Activated naive CD4-positive, alpha-beta T cell treated with anti-CD3 and anti-CD28 coated beads for 36 hours (primary cell): Measurements from ENCODE around the gene GLIS1. TPM values are rescaled to one million over a fixed set of nuclear protein-coding genes. Genes with fewer than 3 reads are reported as not detected.
A peak's percentile ranks its signal among the peaks of the same experiment; 100 is the strongest.

ENCODE experiments used
- CTCF ChIA-PET: fragments of 350-600 bp; sonication (Branson Sonifier 250); formaldehyde crosslinking; loops from one replicate; lab custom pipeline; 2021; ENCODE audit warnings: antibody characterized with exemption; lab: Charles Lee
- DNase-seq: peaks from one replicate; pipeline ENCODE4 v3.0.0-alpha.2; 2020
- H3K27ac Mint-ChIP-seq: one replicate; pipeline ENCODE4 v1.8.0; 2021; ENCODE audit warnings: mild to moderate bottlenecking, mixed read lengths
- H3K27me3 Mint-ChIP-seq: one replicate; pipeline ENCODE4 v1.8.0; 2021; ENCODE audit warnings: low read depth, mixed read lengths
- H3K36me3 Mint-ChIP-seq: one replicate; pipeline ENCODE4 v1.8.0; 2021; ENCODE audit warnings: low read depth, mixed read lengths
- H3K4me1 Mint-ChIP-seq: one replicate; pipeline ENCODE4 v1.8.0; 2021; ENCODE audit warnings: low read depth, mixed read lengths
- H3K4me3 Mint-ChIP-seq: one replicate; pipeline ENCODE4 v1.8.0; 2021; ENCODE audit warnings: mild to moderate bottlenecking, moderate library complexity, mixed read lengths
- H3K9me3 Mint-ChIP-seq: one replicate; pipeline ENCODE4 v1.8.0; 2021; ENCODE audit warnings: mixed read lengths
- intact Hi-C: fragments of 100-400 bp; cut with micrococcal nuclease; formaldehyde crosslinking; loops from one replicate; pipeline ENCODE4 v1.15.1; 2023
- total RNA-seq, 2 experiments: library from RNA; stranded (reverse); gene quantifications; one replicate each; pipeline ENCODE4 v1.2.3, GENCODE V29; 2021

GLIS1 gene
- total RNA-seq, 2 experiments from 2014 or later, result not detected

- H3K9me3 Mint-ChIP-seq, result no peaks in the 10 kb centered on the region
- H3K4me3 Mint-ChIP-seq, result no peak overlapping the region
- H3K27me3 Mint-ChIP-seq, result no peaks in the 10 kb centered on the region
- intact Hi-C loops, result no loop called here
- no peaks in the 10 kb centered on the region for H3K4me1 Mint-ChIP-seq
- H3K27ac Mint-ChIP-seq, result no peak overlapping the region
- no peak for DNase-seq
- H3K36me3 Mint-ChIP-seq, result no peaks in the 10 kb centered on the region
- CTCF ChIA-PET, result no interaction called here
Observed at GRCh38 chr1:53502641-53503432, 236.1 kb downstream of the GLIS1 start.

- DNase-seq, result no peak
- intact Hi-C loops, result no loop called here
- CTCF ChIA-PET, result no interaction called here
- no peak overlapping the region for H3K27ac Mint-ChIP-seq
- no peaks in the 10 kb centered on the region for H3K27me3 Mint-ChIP-seq
- no peaks in the 10 kb centered on the region for H3K9me3 Mint-ChIP-seq
- no peaks in the 10 kb centered on the region for H3K4me1 Mint-ChIP-seq
- no peak overlapping the region for H3K4me3 Mint-ChIP-seq
- H3K36me3 Mint-ChIP-seq, result no peaks in the 10 kb centered on the region
Observed at GRCh38 chr1:53501065-53502005, 237.6 kb downstream of the GLIS1 start.

GRCh38 chr1:53500204-53501064, 238.5 kb downstream of the GLIS1 start:
- H3K4me1 Mint-ChIP-seq, result no peaks in the 10 kb centered on the region
- intact Hi-C loops, result no loop called here
- H3K27ac Mint-ChIP-seq, result no peak overlapping the region
- H3K9me3 Mint-ChIP-seq, result no peaks in the 10 kb centered on the region
- no peaks in the 10 kb centered on the region for H3K36me3 Mint-ChIP-seq
- CTCF ChIA-PET, result no interaction called here
- no peaks in the 10 kb centered on the region for H3K27me3 Mint-ChIP-seq
- DNase-seq, result no peak
- H3K4me3 Mint-ChIP-seq, result no peak overlapping the region

GRCh38 chr1:53499257-53500203, 239.4 kb downstream of the GLIS1 start:
- DNase-seq, result no peak
- Mint-ChIP-seq H3K36me3 (no peaks in the 10 kb centered on the region), H3K27ac (no peak overlapping the region), H3K4me3 (no peak overlapping the region), H3K4me1 (no peaks in the 10 kb centered on the region), H3K9me3 (no peaks in the 10 kb centered on the region), H3K27me3 (no peaks in the 10 kb centered on the region)
- CTCF ChIA-PET, result no interaction called here
- intact Hi-C loops, result no loop called here

- no peaks in the 10 kb centered on the region for H3K9me3 Mint-ChIP-seq
- no peak overlapping the region for H3K4me3 Mint-ChIP-seq
- H3K4me1 Mint-ChIP-seq, result no peaks in the 10 kb centered on the region
- no peak for DNase-seq
- H3K27me3 Mint-ChIP-seq, result no peaks in the 10 kb centered on the region
- CTCF ChIA-PET, result interaction anchor here (1.0 kb wide), 1 partner anchor 11 kb away, joined by 3 read pairs; no protein-coding TSS in a partner anchor
- no peak overlapping the region for H3K27ac Mint-ChIP-seq
- intact Hi-C loops, result no loop called here
- no peaks in the 10 kb centered on the region for H3K36me3 Mint-ChIP-seq
Observed at GRCh38 chr1:53498555-53499131, 240.3 kb downstream of the GLIS1 start.

- no peak overlapping the region for H3K27ac Mint-ChIP-seq
- H3K4me3 Mint-ChIP-seq, result no peak overlapping the region
- no peak for DNase-seq
- intact Hi-C loops, result no loop called here
- H3K4me1 Mint-ChIP-seq, result no peaks in the 10 kb centered on the region
- CTCF ChIA-PET, result no interaction called here
- no peaks in the 10 kb centered on the region for H3K36me3 Mint-ChIP-seq
- no peaks in the 10 kb centered on the region for H3K27me3 Mint-ChIP-seq
- no peaks in the 10 kb centered on the region for H3K9me3 Mint-ChIP-seq
Observed at GRCh38 chr1:53495633-53496345, 243.2 kb downstream of the GLIS1 start.

- CTCF ChIA-PET, result interaction anchor here (0.8 kb wide), 1 partner anchor 46 kb away, joined by 3 read pairs; no protein-coding TSS in a partner anchor
- H3K27ac Mint-ChIP-seq, result no peak overlapping the region
- intact Hi-C loops, result no loop called here
- H3K27me3 Mint-ChIP-seq, result peaks cover 6% of the 10 kb centered on the region
- H3K4me3 Mint-ChIP-seq, result no peak overlapping the region
- no peaks in the 10 kb centered on the region for H3K9me3 Mint-ChIP-seq
- no peaks in the 10 kb centered on the region for H3K4me1 Mint-ChIP-seq
- no peaks in the 10 kb centered on the region for H3K36me3 Mint-ChIP-seq
- DNase-seq, result no peak
Observed at GRCh38 chr1:53490351-53490750, 248.6 kb downstream of the GLIS1 start.

- intact Hi-C loops, result no loop called here
- H3K27me3 Mint-ChIP-seq, result peaks cover 9% of the 10 kb centered on the region
- H3K9me3 Mint-ChIP-seq, result no peaks in the 10 kb centered on the region
- CTCF ChIA-PET, result interaction anchor here (0.5 to 1.8 kb wide), 9 partner anchors 12 to 254 kb away, joined by 3 to 5 read pairs (median 3); no protein-coding TSS in a partner anchor
- no peak overlapping the region for H3K4me3 Mint-ChIP-seq
- DNase-seq, result no peak
- no peaks in the 10 kb centered on the region for H3K36me3 Mint-ChIP-seq
- H3K27ac Mint-ChIP-seq, result no peak overlapping the region
- no peaks in the 10 kb centered on the region for H3K4me1 Mint-ChIP-seq
Observed at GRCh38 chr1:53486395-53487026, 252.5 kb downstream of the GLIS1 start.

GRCh38 chr1:53485478-53486394, 253.2 kb downstream of the GLIS1 start:
- Mint-ChIP-seq H3K4me3 (no peak overlapping the region), H3K27ac (no peak overlapping the region), H3K9me3 (no peaks in the 10 kb centered on the region), H3K4me1 (no peaks in the 10 kb centered on the region), H3K27me3 (peaks cover 9% of the 10 kb centered on the region), H3K36me3 (no peaks in the 10 kb centered on the region)
- intact Hi-C loops, result loop anchor here (1.0 kb wide), 2 partner anchors 197 to 269 kb away; no protein-coding TSS in a partner anchor
- peak; percentile 83 for DNase-seq
- CTCF ChIA-PET, result interaction anchor here (0.5 to 1.8 kb wide), 6 partner anchors 21 to 255 kb away, joined by 3 to 5 read pairs (median 4); no protein-coding TSS in a partner anchor
